NT2/D1 (cell line): ENCODE data around the gene WT1.

Experiments
- DNase-seq: peaks from one replicate; pipeline ENCODE4 v3.0.0-alpha.2; 2011; ENCODE audit warnings: low read depth, low spot score
- H3K27me3 ChIP-seq: 2 replicates; pipeline ENCODE4 v1.6.0; 2011; ENCODE audit warnings: mild to moderate bottlenecking; ENCODE audit not compliant: insufficient read length, insufficient read depth
- H3K36me3 ChIP-seq: 2 replicates; pipeline ENCODE4 v1.6.1; 2011; ENCODE audit warnings: mild to moderate bottlenecking, low read length, mixed read lengths; ENCODE audit not compliant: insufficient read depth, insufficient read length
- H3K4me1 ChIP-seq: 2 replicates; pipeline ENCODE4 v1.5.1; 2011; ENCODE audit not compliant: insufficient read depth, insufficient read length
- H3K4me3 ChIP-seq: 2 replicates; pipeline ENCODE4 v1.5.1; 2011; ENCODE audit warnings: low read depth; ENCODE audit not compliant: insufficient read length
- H3K9ac ChIP-seq: 2 replicates; pipeline ENCODE4 v1.6.0; 2011; ENCODE audit warnings: low read depth; ENCODE audit not compliant: insufficient read length
- H3K9me3 ChIP-seq: 2 replicates; pipeline ENCODE4 v1.5.1; 2011; ENCODE audit warnings: mild to moderate bottlenecking, low read length; ENCODE audit not compliant: insufficient read depth
- SUZ12 ChIP-seq: IDR thresholded peaks from 2 replicates; pipeline ENCODE4 v1.6.1; 2011; ENCODE audit not compliant: insufficient read length, insufficient read depth; ENCODE audit errors: extremely low read depth
- YY1 ChIP-seq: IDR thresholded peaks from 2 replicates; pipeline ENCODE4 v1.6.1; 2011; ENCODE audit not compliant: insufficient read length, insufficient read depth
- ZNF274 ChIP-seq: IDR thresholded peaks from 2 replicates; pipeline ENCODE4 v1.6.1; 2011; ENCODE audit warnings: mild to moderate bottlenecking, low read depth, low read length

WT1 gene

DNA sequence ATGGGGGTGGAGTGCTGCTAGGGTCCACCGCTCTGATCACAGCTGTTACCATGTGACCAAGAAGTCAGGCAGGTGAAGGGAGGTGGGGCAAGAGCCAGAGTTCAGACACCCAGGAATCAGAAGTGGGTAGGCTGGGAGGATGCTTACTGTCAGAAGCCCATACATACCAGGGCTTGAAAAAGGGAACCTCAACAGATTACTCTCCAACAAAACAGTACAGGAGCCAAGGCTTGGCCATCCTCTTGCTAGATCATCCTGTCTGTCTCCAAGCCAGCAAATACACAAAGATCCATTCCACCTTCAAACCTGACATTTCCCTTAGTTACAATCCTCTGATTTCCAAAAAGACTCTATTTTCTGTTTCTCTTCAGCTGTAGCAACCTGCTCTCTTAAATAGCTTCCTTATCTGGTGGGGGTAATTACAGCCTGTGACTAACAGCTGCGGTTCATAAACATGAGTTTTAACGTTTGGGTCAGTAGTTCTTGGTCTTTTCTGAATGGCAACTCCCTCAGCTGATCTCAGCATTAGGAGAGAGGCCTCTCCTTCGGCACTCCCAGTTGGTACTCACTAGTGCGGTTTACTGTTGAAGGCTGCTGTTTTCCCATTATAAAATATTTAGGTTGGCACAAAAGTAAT lies 31.1 kb upstream of the WT1 start:
- no peaks in the 10 kb centered on the region for H3K27me3 ChIP-seq
- H3K9ac ChIP-seq = no peak overlapping the region
- TF ChIP-seq YY1 (no peak), ZNF274 (no peak), SUZ12 (no peak)
- H3K4me3 ChIP-seq = no peak overlapping the region
- no peaks in the 10 kb centered on the region for H3K9me3 ChIP-seq
- no peaks in the 10 kb centered on the region for H3K4me1 ChIP-seq
- H3K36me3 ChIP-seq = no peaks in the 10 kb centered on the region
- no peak for DNase-seq

DNA sequence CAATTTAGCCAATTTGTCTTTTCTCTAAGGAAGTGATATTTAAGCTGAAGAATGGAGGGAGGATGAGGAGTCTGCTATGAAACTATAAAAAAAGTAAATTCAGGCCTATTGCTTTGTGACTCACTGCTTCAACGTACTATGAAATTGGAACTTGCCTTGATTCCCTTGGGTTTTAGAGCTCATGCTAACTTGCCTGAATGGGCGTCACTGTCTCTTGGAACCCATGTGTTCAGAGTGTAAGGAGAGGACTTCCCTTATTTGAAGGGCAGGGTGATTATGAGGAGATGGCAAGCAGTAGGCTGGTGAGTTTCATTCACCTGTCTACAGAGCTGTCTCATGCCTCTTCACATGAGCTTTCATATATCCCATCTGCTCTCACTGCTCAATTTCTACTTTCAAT lies 28.7 kb upstream of the WT1 start:
- Histone ChIP-seq H3K36me3 (no peaks in the 10 kb centered on the region), H3K9me3 (no peaks in the 10 kb centered on the region), H3K4me3 (no peak overlapping the region), H3K4me1 (no peaks in the 10 kb centered on the region), H3K27me3 (no peaks in the 10 kb centered on the region), H3K9ac (no peak overlapping the region)
- no peak for TF ChIP-seq ZNF274
- no peak for TF ChIP-seq SUZ12
- TF ChIP-seq YY1 = no peak
- no peak for DNase-seq

DNA sequence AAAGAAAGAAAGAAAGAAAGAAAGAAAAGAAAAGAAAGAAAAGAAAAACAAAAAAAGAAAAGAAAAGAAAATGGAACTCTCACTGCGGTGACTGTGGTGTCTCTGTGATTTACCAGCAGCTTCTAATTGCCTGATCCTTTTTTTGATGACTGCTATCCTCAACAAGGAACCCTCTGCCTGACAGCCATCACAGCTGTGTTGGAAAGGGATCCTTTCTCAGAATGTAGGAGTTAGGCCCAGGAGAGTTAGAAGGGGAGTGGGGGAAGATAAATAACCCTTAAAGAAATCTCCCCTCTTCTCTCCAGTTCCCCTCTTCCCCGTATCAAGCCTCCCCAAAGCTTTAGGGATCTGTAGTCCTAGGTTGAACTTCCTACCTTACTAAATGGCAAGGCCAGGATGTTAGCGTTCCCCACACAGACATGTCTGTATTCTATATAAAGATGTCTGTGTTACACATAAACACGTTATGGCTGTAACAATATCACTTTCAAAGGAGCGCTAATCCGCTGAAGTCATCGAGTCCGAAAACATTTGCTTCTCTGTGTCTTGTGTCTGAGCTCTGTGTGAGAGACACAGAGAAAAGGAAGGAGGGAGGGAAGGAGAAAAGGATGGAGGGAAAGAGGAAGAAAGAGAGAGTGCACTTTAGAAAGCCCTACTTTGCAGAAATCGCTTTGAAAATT lies 26.8 kb upstream of the WT1 start:
- no peaks in the 10 kb centered on the region for H3K9me3 ChIP-seq
- no peaks in the 10 kb centered on the region for H3K36me3 ChIP-seq
- no peaks in the 10 kb centered on the region for H3K4me1 ChIP-seq
- no peak overlapping the region for H3K9ac ChIP-seq
- H3K4me3 ChIP-seq = no peak overlapping the region
- no peaks in the 10 kb centered on the region for H3K27me3 ChIP-seq
- no peak for TF ChIP-seq ZNF274
- DNase-seq = no peak

DNA sequence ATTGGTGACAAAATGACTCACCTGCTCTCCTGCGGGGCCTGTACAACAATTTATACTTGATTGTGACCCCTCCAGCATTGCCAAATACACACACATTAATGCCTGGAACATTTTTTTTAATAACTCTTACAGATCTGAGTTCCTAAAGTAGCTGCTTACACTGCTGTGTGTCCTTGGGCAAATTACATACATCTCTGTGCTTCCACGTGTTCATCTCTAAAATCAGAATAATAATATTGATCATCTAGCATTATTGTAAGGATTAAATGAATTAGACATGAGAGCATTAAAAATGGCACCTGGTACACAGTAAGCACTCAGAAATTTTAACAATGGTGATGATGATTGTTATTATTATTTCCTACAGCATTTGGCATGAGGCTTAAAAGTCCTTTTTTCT lies 21.5 kb upstream of the WT1 start:
- Histone ChIP-seq H3K4me1 (no peaks in the 10 kb centered on the region), H3K9ac (no peak overlapping the region), H3K27me3 (no peaks in the 10 kb centered on the region), H3K36me3 (no peaks in the 10 kb centered on the region), H3K4me3 (no peak overlapping the region), H3K9me3 (no peaks in the 10 kb centered on the region)
- no peak for DNase-seq
- TF ChIP-seq YY1 (no peak), SUZ12 (no peak), ZNF274 (no peak)

DNA sequence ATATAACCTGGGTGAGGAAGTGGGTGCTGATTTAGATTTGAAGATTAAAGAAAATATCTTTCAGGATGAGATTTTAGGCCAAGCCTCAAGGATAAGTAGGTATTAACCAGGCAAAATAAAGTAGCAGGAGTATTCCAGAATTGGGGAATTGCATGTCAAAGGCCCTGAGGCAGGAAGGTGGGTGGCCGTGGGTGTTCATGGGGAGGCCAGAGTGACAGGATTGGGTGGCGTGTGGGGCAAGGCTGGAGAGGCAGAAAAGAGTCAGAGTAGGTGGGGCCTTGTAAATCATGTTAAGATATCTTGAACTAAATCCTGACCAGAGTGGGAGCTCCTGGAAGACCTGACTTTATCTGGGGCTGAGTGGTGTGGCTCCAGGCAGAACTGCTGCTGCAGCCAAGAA lies 19.7 kb upstream of the WT1 start:
- Histone ChIP-seq H3K9me3 (no peaks in the 10 kb centered on the region), H3K4me3 (no peak overlapping the region), H3K27me3 (peaks cover 2% of the 10 kb centered on the region), H3K36me3 (no peaks in the 10 kb centered on the region), H3K4me1 (no peaks in the 10 kb centered on the region), H3K9ac (no peak overlapping the region)
- no peak for TF ChIP-seq YY1
- TF ChIP-seq ZNF274 = no peak
- no peak for TF ChIP-seq SUZ12
- DNase-seq = no peak

DNA sequence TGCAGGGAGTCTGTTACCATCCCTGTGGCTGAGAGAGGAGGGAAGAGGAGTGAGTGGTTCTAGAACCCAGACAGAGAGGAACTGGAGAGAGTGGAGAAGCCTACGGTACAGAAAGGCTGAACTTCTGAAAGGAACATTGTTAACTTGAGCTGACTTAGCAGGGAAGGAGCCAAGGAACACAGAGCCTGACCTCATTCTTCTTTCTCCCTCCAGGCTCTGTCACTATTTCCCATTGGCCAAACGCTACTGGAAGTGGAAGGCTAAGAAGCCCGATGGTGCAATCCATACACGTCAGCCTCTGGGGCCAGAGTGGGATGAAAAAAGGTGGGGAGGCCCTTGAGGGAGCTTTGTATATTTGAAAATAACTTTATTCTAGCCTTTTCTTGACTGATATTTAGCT lies 16.5 kb upstream of the WT1 start:
- Histone ChIP-seq H3K4me1 (no peaks in the 10 kb centered on the region), H3K4me3 (no peak overlapping the region), H3K27me3 (peaks cover 2% of the 10 kb centered on the region), H3K9ac (no peak overlapping the region), H3K9me3 (no peaks in the 10 kb centered on the region), H3K36me3 (no peaks in the 10 kb centered on the region)
- TF ChIP-seq SUZ12 (no peak), YY1 (no peak), ZNF274 (no peak)
- no peak for DNase-seq

DNA sequence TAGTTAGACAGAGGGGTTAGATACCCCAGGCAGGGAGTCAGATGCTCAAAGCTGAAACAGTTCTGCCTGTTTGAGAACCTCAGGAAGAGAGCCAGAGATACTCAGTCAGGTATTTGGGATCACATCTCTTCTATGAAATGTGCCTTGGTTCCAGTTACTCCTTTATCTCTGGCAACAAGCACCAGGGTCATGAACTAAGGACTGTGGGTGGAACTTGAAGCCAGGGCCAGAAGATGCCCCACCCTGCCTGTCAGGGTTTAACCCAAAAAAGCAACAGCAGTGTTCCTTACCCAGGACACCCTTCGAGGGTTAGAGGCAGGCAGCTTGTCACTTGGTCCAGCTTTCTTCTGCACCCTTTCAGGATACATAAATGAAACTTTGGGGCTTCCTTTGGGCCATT lies 15.0 kb upstream of the WT1 start:
- Histone ChIP-seq H3K36me3 (no peaks in the 10 kb centered on the region), H3K27me3 (peaks cover 2% of the 10 kb centered on the region), H3K9ac (no peak overlapping the region), H3K4me3 (no peak overlapping the region), H3K9me3 (no peaks in the 10 kb centered on the region), H3K4me1 (no peaks in the 10 kb centered on the region)
- no peak for DNase-seq
- TF ChIP-seq YY1 (no peak), ZNF274 (no peak), SUZ12 (no peak)
